SIG-M5 (cell line): Measurements from ENCODE around the gene PNPLA8.
"Not testable (repeated sequence)": the region's sequence is repeated elsewhere in the genome, so short reads cannot be mapped to it uniquely, and the experiment has no call there.

Experiments used
- DNase-seq: peaks from one replicate; lab custom pipeline; 2025; lab: John Stamatoyannopoulos, UW

PNPLA8 gene

GRCh38 chr7:108528183-108528712 lies 2.3 kb upstream of the PNPLA8 start:
- DNase-seq: no peak

- DNase-seq: no peak
Measured at GRCh38 chr7:108526768-108527017, 758 bp upstream of the PNPLA8 start.

- peak; percentile 43 for DNase-seq
Measured at GRCh38 chr7:108525327-108525984, 479 bp downstream of the PNPLA8 start.

GRCh38 chr7:108522780-108523179 lies 3.2 kb downstream of the PNPLA8 start:
- no peak for DNase-seq

DNA sequence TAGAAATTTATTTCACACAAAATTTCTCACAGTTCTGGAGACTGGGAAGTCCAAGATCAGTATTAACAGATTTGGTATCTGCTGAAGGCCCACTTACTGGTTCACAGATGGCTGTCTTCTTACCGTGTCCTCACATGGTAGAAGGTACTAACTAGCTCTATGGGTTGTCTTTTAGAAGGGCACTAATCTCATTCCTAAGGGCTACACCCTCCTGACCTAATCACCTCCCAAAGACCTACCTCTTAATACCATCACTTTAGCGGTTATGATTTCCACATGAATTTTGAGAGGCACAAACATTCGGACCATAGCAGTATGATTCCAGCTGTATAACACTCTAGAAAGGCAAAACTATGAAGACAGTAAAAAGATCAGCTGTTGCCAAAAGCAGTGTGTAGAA lies 8.0 kb downstream of the PNPLA8 start:
- no peak for DNase-seq

DNA sequence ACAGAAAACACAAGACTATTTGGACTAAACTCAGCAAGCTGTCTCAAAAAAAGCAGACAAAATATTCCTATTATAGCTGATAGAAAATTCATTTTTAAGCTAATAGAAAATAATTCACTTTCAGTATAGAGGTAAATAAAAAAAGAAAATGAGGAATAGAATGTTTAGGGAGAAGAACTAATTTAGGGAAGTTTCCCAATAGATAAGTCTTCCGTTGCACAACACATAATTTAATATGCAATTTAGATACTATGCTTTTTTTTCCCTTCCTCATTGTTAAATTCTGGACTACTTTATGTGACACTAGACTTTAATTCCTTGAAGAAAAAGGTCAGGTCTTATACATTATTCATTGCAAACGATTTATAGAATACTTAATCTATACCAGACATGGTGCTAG lies 10.3 kb downstream of the PNPLA8 start:
- DNase-seq: no peak

DNA sequence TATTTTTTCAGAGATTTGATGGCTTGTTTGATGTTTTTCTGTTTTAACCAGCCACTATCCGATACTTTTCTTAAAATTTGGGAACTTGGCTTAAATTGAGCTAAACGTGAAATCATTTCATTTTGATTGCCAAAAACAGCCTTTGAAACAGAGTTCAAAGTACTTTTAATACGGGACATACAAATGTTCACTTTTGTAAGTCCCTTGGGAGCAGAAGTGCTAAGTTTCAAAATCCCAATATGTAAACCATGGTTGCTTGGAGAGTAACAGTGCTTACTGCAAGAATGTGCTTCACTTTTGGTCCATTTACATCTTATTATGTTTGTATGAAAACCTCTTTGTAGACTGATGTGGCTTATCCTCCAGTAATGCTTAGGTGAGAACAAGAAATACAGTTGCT lies 10.9 kb downstream of the PNPLA8 start:
- no peak for DNase-seq

GRCh38 chr7:108511939-108512338 lies 14.0 kb downstream of the PNPLA8 start:
- no peak for DNase-seq

DNA sequence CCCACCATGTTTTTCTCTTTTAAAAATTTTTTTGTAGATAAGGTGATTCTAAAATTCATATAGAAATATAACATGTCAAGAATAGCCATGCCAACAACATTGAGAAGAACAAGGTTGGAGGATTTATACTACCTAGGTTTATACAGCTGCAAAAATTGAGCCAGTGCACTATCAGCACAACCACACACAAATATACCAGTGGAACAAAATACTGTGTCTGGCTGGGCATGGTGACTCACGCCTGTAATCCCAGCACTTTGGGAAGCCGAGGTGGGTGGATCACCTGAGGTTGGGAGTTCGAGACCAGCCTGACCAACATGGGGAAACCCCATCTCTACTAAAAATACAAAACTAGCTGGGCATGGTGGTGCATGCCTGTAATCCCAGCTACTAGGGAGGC lies 21.4 kb downstream of the PNPLA8 start:
- DNase-seq: not testable (repeated sequence)

GRCh38 chr7:108503112-108504026 lies 22.6 kb downstream of the PNPLA8 start:
- no peak for DNase-seq

GRCh38 chr7:108499566-108499965 lies 26.4 kb downstream of the PNPLA8 start:
- no peak for DNase-seq

DNA sequence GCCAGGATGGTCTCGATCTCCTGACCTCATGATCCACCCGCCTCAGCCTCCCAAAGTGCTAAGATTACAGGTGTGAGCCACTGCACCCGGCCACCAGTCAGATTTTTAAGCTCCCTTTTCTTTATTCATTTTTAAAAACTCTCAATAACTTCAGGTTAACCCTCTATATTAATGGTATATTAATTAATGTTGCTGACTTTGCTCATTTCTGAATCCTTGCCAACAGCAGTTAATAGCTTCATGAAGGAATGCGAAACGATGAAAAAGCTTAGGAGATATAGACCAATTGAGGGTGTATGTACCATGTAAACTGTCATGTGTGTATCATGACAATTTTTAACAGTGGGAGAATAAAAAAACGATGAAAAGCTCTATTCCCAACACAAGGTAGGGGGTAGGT lies 27.5 kb downstream of the PNPLA8 start:
- no peak for DNase-seq

DNA sequence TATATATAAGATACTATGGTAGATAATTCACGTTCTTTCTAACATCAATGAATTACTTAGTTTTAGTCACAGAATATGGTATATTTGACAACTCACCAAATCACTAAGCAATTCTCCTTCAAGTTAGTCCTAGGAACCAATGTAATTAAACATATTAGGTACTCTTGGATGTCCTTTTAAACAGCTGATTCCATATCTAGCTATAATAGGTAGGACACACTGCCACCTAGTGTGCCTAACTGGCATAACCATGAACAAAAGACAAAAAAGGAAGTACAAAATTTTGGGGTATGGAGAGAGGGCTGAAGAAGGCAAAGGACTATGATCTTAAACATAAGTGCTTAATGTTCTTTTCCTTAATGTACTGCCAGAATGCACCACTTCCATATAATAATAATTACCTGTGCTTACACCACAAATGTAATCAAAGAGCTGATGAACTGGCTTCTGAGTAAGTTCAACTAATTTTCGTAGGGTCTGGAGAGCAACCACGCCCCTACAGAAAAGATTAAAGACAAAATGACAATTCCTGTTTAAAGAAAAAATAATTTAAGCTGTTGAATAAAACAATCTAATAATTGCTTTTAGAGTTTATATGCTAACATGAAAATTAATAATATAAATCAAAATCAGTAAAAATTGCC lies 28.7 kb downstream of the PNPLA8 start:
- peak; percentile 10 for DNase-seq

DNA sequence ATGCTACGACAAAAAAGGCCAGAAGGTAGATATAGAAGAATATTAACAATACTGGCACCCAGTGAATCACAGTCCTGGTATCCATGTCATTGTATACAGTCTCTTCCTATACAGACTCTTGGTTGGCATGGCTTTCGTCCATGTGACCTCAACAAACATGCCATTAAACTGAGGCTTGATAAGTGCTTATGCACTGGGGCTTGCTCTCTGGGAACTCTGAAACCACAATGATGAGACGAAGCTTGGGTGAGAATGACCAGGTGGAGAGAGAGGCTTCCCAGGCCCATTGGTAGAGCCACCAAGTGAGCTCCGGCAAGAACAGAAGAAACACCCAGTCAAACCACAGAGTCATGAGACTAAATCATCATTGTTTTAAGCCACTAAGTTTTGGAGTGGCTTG lies 33.2 kb downstream of the PNPLA8 start:
- no peak for DNase-seq

GRCh38 chr7:108488768-108489538 lies 37.0 kb downstream of the PNPLA8 start:
- no peak for DNase-seq

GRCh38 chr7:108487646-108488045 lies 38.3 kb downstream of the PNPLA8 start:
- no peak for DNase-seq

GRCh38 chr7:108486291-108486966 lies 39.5 kb downstream of the PNPLA8 start:
- DNase-seq: no peak

GRCh38 chr7:108484137-108484536 lies 41.8 kb downstream of the PNPLA8 start:
- DNase-seq: no peak

DNA sequence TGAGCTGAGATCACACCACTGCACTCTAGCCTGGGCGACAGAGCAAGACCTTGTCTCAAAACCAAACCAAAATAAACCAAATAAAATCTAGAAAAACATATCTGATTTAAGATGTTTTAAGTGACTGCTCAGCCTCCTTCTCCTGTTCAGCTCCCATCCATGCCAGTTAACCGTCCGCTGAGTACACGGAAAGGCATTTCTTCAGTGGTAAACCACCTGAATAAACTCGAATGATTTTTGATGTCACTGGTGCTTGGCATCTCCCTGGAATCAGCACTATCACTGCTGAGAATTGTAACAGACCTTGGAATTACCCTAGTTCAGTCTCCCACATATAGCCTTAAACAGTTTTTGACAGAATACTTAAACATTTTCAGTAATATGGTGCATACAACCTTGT lies 45.6 kb downstream of the PNPLA8 start:
- DNase-seq: no peak

DNA sequence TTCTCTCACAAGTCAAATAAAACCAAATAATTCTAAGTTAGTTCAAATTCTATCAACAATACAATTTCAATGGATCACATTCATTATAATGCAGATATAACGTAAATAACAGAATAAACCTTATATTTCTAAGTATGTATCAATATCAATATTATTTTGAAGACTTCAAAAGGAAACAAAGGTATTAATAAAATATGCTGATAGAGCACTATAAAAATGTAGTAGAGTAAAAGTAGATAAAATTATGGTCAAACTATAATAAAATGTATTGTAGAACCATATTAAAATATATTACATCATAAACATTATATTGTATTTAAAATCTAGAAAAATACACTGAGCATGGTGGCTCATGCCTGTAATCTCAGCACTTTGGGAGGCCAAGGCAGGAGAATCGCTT lies 46.2 kb downstream of the PNPLA8 start:
- DNase-seq: no peak

- DNase-seq: no peak
Measured at GRCh38 chr7:108479118-108479517, 46.8 kb downstream of the PNPLA8 start.

GRCh38 chr7:108468246-108468645 lies 57.7 kb downstream of the PNPLA8 start:
- DNase-seq: no peak
